ENCODE measurements around the gene GPATCH2L. TPM values are rescaled to one million over a fixed set of nuclear protein-coding genes. Genes with fewer than 3 reads are reported as not detected.
A peak's percentile ranks its signal among the peaks of the same experiment; 100 is the strongest.

The GPATCH2L gene
- total RNA-seq, 6 experiments from 2014 or later, result 10.0 to 20.7 (median 14.7) TPM

DNA sequence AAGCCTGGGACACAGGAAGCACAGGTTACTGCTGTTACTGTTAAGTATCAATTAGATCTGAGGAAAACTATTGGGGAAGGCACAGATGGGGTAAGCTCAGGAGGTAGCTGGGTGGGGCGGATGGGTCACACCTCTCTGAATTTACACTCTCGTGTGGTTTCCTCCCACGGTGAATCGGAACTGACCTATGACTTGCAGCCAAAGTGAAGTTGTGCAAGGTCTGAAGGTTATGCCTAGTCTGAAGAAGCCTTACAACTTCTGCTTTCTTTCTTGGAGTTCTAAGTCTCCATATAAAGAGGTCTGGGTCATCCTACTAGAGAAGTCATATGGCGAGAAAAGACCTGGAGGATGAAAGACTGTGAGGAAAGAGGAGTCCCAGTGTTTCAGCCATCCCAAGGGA, 25.6 kb upstream of the GPATCH2L start:
- intact Hi-C loops (cut with DNase I), result no loop called here
- no peaks in the 10 kb centered on the region for H3K4me1 ChIP-seq
- H3K27ac ChIP-seq, result no peak overlapping the region
- DNase-seq (no peak), ATAC-seq (no peak)
- H3K36me3 ChIP-seq, result no peaks in the 10 kb centered on the region
- 49% methylated on average over 5 of the region's 5 CpGs for WGBS (ENCODE audit: insufficient coverage, low coverage, low lambda C conversion rate, missing lambda C conversion rate)
- no peak overlapping the region for H3K4me3 ChIP-seq
- TF ChIP-seq POLR2A (IDR thresholded peaks at IDR 0.05), result no peak
- TF ChIP-seq, protein P1, sequence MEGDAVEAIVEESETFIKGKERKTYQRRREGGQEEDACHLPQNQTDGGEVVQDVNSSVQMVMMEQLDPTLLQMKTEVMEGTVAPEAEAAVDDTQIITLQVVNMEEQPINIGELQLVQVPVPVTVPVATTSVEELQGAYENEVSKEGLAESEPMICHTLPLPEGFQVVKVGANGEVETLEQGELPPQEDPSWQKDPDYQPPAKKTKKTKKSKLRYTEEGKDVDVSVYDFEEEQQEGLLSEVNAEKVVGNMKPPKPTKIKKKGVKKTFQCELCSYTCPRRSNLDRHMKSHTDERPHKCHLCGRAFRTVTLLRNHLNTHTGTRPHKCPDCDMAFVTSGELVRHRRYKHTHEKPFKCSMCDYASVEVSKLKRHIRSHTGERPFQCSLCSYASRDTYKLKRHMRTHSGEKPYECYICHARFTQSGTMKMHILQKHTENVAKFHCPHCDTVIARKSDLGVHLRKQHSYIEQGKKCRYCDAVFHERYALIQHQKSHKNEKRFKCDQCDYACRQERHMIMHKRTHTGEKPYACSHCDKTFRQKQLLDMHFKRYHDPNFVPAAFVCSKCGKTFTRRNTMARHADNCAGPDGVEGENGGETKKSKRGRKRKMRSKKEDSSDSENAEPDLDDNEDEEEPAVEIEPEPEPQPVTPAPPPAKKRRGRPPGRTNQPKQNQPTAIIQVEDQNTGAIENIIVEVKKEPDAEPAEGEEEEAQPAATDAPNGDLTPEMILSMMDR (IDR thresholded peaks at IDR 0.05), result no peak
- H3K27me3 ChIP-seq, result no peaks in the 10 kb centered on the region
- H3K9me3 ChIP-seq, result no peaks in the 10 kb centered on the region

DNA sequence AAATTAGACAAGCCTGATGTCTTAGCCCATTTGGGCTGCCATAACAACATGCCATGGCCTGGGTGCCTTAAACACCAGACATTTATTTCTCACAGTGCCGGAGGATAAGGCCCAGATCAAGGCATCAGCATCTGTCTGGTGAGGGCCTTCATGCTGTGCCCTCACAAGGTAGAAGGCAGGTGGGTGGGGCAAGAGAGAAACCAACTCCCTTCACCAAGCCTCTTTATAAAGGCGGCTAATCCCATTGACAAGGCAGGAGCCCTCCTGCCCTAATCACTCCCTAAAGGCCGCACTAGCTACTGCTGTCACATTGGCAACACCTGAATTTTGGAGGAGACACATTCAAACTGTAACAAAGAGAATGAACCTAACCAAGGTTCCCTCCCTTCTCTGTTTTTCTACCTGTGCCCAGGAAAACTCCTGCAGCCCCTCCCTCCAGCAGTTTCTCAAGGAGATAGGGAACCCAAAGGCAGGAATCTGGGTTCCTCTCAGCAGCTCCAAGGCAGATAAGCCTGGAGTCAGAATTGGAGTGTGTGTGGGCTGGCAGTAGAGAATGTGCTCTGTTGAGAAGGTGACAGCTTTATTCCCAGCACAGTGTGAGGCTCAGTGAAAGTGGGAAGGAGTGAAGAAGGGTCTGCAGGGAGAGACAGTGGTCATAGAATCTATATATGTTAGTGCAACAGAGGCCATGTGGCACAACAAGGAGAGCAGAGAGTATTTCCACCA, 21.7 kb upstream of the GPATCH2L start:
- ATAC-seq, result no peak
- Histone ChIP-seq H3K9me3 (no peaks in the 10 kb centered on the region), H3K4me3 (no peak overlapping the region), H3K27ac (no peak overlapping the region), H3K27me3 (no peaks in the 10 kb centered on the region), H3K36me3 (no peaks in the 10 kb centered on the region), H3K4me1 (no peaks in the 10 kb centered on the region)
- DNase-seq, result no peak
- intact Hi-C loops (cut with DNase I), result no loop called here
- TF ChIP-seq POLR2A (IDR thresholded peaks at IDR 0.05), result no peak
- TF ChIP-seq, protein P1 (IDR thresholded peaks at IDR 0.05), result no peak
- WGBS (ENCODE audit: insufficient coverage, low coverage, low lambda C conversion rate, missing lambda C conversion rate), result 71% methylated on average over 1 of the region's 3 CpGs

DNA sequence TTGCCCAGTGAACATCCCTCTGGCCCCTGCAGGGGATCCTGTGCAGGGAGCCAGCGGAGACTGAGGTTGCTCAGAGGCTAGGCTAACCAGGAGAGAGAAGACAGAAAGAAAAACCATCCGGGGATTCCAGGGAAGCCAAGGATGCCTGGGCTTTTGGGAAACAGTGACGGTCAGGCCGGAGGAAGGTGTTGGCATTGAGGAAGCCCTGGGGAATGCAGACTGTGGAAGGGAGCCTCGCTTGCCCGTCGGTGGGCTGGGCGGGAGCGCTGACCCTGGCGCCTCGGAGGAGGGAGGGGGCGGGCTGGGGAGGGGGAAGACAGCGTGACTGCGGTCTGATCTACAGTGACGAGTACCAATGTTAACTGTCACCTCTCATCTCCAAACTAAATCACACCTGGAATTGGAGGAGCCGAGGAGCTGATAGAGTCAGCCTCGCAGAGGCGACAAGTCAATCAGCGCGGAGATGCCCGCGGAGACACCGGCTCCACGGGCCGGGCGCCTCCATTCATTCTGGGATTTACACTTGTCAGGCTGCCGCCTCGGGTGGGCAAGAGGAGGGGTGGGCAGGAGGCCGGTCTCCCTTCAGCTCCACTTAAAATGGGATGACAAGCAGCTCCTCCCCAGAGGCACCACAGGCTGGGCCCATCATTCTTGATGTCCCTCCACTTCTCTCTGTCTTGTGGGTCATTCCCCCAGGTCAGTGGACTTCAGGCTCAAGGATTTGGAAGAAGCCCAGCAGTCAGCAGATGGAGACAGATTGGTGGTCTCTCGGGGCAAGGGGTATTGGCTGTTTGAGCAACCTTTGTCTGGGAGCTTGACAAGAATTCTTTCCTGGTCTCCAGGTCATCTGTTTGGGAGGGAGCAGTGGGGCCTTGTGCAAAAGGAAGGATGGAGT, 20.4 kb upstream of the GPATCH2L start:
- DNase-seq, result no peak
- no peaks in the 10 kb centered on the region for H3K4me1 ChIP-seq
- H3K27ac ChIP-seq, result no peak overlapping the region
- H3K4me3 ChIP-seq, result no peak overlapping the region
- H3K9me3 ChIP-seq, result no peaks in the 10 kb centered on the region
- intact Hi-C loops (cut with DNase I), result no loop called here
- no peak for TF ChIP-seq POLR2A (IDR thresholded peaks at IDR 0.05)
- TF ChIP-seq, protein P1 (IDR thresholded peaks at IDR 0.05), result no peak
- H3K36me3 ChIP-seq, result no peaks in the 10 kb centered on the region
- H3K27me3 ChIP-seq, result no peaks in the 10 kb centered on the region
- 7% methylated on average over 6 of the region's 30 CpGs for WGBS (ENCODE audit: insufficient coverage, low coverage, low lambda C conversion rate, missing lambda C conversion rate)
- ATAC-seq, result no peak

DNA sequence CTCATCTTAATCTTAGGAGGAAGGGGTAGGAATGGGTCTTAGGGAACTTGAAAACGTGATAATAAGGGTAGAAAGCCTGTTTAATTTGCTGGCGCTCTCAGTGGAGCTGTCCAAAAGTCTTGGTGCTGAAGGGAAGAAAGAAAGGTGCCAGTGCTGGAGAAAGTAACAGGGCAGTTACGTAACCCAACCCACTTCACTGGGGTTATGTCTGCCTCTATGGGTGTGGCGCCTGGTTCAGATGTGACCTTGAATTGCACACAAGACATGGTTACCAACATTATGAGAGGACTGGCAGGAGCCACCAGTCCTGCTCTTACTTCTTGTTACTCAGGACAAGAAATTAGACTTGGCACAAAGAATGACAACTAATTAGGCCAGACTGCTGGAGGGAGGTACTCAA, 18.6 kb upstream of the GPATCH2L start:
- H3K4me1 ChIP-seq, result no peaks in the 10 kb centered on the region
- no peak for TF ChIP-seq POLR2A (IDR thresholded peaks at IDR 0.05)
- TF ChIP-seq, protein P1 (IDR thresholded peaks at IDR 0.05), result no peak
- intact Hi-C loops (cut with DNase I), result no loop called here
- DNase-seq, result no peak
- 11% methylated on average over 4 of the region's 4 CpGs for WGBS (ENCODE audit: insufficient coverage, low coverage, low lambda C conversion rate, missing lambda C conversion rate)
- H3K27ac ChIP-seq, result no peak overlapping the region
- H3K36me3 ChIP-seq, result no peaks in the 10 kb centered on the region
- no peaks in the 10 kb centered on the region for H3K27me3 ChIP-seq
- no peak overlapping the region for H3K4me3 ChIP-seq
- peak in 1 of 4 donors; percentile 33 for ATAC-seq
- H3K9me3 ChIP-seq, result no peaks in the 10 kb centered on the region
